NCI-H774 (cell line): ENCODE data around the gene SNX32.

Source experiments
- DNase-seq: peaks from one replicate; lab custom pipeline; 2025; lab: John Stamatoyannopoulos, UW

SNX32 gene

DNA sequence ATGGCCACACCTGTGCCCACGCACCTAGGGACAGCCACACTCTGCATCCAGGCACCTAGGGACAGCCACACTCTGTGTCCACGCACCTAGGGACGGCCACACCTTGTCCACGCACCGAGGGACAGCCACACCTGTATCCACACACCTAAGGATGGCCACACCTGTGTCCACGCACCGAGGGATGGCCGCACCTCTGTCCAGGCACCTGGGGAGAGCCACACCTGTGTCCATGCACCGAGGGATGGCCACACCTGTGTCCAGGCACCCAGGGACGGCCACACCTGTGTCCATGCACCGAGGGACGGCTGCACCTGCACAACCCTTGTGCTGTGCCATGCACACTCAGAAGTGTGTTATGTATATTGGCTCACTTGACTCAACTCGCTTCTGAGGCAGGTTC is 36.1 kb upstream of the SNX32 start:
- DNase-seq = no peak

- DNase-seq = no peak
These were observed 34.9 kb upstream of the SNX32 start for GRCh38 chr11:65798882-65799281.

DNA sequence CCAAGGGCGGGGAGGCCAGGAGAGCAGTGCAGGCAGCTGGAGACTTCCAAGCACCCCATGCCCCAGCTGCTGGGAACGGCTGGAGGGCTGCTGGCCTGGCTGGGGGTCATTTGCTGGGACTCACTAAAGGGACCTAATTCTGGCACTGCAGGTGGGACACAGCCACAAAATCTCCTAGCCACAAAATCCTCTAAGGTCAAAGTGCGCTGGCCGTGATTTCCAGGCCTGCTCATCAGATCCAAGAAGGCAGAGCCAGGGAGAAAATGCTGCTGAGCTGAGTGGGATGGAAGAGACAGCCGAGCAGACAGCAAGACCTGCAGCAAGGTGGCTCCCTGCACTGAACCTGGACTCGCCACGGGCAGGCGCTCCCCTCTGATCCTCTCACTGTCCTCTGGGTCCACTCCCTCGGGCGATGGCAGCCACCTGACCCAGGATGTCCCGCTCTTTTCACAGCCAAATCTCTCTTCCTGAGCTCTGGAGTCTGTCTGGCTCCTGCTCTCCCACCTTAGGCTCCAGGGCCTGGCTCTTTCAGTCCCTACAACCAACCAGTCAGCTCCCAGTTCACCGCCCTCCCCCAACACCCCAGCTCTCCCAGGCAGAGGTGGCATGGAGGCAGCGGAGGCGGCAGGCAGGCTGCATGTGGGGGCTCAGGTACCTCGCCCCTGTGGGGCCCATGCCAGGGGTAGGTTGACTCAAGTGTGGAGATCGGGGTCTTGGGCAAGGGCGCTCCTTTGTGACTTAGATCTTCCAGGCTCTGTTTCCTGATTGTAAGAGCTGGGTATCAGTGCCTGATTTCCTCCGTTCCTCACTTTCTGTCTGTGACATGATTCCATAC is 32.4 kb upstream of the SNX32 start:
- DNase-seq = no peak

GRCh38 chr11:65802841-65803240 is 30.9 kb upstream of the SNX32 start:
- DNase-seq = no peak

DNA sequence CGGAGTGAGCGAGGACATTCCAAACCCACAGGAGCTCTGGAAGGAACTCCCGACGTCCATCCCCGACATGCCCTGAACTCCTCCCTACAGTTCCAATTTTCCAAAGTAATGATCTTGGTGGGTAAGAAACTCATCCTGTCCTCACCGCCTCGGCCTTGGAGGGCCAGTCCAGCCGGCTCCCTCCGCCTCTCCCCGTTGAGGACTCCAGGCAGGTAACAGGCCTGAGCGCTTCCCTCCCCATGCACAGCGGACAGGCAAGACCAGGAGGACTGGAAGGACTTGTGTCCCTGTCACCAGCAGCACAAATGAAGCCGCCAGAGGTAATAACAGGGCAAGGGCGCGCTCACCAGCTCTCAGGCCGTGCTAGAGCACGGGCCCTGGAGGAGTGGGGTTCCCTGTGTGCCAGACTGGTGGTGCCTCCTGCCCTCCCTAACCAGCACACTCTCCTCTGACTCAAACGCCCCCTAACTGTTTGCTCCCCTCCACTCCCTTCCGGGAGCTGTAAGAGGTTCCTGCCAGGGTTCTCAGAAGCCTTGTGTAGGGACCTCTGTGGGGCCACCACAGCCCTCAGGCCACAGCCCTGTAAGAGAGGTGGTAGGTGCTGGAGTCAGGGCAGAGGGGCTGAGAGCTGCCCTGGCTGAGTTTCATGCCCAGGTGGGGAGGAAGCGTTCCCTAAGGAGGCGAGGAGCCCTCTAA is 29.8 kb upstream of the SNX32 start:
- no peak for DNase-seq

DNA sequence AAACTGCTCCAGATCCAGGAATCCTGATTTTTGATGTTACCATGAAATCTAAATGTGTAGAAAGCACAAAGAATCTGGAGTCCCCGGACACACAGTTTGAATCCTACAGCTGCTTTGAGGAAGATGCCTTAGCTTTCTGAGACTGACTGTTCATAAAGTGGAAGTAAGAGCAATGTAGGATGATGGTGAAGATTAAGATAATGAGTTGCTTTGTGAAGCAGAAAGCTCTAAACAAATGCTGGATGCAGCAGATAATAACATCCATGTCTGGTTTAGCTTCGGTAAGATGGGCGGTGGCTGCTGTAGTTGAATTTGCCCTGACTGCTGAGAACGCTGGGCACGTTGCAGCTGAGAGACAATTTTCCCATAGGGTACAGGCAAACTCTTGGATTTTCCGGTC is 26.8 kb upstream of the SNX32 start:
- no peak for DNase-seq

DNA sequence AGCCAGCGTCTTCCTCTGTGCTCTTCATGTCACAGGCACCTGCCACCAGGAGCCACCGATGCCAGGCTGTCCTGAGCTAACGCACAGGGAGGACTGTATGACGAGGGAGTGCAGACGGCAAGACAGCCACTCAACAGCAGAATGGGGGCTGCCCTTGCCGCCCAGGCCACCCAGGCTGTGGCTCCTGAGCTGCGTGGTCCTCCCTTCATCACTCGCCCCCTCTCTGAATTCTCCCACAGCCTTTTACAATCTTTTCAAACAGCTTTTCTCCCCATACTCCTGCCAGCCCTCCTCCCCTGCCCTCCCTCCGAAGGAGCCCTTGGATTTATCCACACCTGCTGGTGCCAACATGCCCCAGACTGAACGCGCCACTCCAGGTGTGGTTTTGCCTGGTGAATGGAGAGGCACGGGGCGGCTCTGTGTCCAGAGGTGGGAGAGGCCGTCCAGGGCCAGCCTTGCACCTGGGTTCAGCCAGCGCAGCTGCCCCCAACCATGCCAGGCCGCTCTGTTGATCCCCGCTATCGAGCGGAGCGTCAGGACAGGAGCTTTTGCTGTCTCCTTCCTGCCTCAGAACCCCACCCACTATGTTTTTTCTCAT is 24.9 kb upstream of the SNX32 start:
- no peak for DNase-seq

GRCh38 chr11:65809496-65809895 is 24.3 kb upstream of the SNX32 start:
- DNase-seq = no peak

GRCh38 chr11:65810046-65810868 is 23.5 kb upstream of the SNX32 start:
- DNase-seq = no peak

GRCh38 chr11:65811764-65812475 is 21.8 kb upstream of the SNX32 start:
- DNase-seq = no peak

GRCh38 chr11:65814131-65814985 is 19.4 kb upstream of the SNX32 start:
- no peak for DNase-seq

DNA sequence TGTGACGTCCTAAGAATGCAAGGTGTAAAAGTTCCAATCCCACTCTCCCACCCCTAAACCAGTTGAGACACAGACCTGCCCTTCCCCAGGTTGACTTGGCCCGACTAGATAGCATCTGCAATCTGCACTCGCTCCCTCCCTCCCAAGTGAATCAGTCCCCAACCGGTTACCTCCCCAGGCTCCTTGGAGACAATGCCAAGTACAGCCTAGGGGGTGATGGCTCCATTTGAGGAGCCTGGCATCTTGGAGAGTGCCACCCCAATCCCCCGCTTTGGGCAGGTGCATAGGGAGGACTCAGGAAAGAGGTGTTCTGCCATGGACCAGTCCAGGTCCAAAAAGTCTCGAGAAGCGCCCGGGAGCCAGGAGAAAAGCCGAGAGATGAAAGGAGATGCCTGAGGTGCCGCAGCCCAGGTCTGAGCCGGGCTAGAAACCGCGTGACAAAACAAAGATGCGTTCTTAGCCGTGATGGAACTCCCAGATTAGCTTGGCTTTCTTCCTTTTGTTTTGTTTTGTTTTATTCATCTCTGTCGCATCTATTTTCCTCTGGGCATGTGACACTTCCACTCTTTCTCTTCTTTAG is 18.7 kb upstream of the SNX32 start:
- DNase-seq = no peak

DNA sequence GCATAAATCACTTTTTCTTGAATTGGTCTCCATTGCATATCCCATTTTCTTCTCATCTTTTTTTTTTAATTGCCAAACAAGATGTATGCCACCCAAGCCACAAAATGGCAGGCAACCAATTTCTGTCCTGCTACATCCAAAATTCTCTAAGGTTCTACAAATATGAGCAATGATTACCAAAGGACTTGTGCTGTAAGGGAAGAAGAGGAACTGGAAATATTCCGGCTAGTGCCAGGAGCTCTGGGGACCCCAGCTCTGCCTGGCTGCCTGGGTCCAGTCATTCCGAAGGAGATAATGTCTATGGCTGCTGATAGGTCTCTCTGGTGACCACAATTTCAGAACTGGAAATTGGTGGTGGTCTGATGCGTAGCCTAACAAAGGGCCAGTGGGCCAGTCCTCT is 17.1 kb upstream of the SNX32 start:
- no peak for DNase-seq

DNA sequence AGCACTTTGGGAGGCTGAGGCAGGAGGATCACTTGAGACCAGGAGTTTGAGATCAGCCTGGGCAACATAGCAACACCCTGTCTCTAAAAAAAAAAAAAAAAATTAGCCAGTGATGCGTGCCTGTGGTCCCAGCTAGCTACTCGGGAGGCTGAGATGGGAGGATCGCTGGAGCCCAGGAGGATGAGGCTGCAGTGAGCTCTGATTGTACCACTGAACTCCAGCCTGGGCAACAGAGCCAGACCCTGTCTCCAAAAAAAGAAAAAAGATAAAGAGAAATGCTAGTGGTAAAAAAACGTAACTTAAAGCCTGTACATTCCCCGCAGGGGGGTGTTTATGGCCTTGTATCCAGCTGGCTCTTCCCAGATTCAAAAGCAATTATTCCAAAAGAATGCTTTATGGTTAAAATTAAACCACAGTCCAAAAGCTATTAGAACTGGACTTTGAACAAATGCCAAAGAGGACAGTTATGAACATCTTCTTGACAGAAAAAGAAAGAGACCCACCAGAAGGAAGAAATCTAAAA is 16.4 kb upstream of the SNX32 start:
- no peak for DNase-seq

DNA sequence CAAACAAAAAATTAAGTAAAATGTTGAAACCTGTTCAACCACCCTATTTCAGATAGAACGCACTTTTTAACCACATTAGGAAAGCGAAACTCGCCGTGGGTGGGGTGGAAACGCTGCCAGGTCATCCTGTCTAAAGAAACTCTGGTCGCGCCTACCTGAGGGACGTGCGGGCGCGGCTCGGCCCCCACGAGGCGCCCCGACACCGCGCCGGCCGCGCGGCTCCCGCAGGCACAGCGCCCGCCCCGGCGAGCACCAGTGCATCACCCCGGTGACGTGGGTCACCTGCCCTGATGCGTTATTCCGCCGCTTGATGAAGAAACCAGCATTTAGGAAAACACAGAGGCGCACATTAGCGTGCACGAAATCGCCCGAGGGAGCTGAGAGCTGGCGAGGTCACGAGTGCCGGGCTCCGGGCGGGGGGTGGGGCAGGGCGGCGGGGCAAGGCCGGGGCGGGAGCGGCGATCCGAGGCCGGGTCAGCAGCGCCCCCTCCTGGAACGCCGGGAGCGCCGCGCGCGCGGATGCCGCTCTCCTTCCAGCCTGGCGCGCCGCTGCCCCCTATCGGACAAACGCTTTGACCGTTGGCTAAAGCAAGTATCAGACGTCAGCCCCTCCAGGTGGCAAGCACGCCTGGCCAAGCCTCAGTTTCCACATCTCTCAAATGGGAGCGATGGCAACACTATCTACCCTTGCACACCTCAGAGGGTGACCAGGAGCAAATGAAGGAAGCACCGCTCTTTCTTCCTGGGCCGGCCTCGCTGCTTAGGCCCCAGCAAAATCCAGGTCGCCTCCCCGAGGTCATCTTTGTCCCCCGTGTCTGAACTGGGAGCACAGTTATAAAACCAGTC is 15.7 kb upstream of the SNX32 start:
- DNase-seq = peak; percentile 83

DNA sequence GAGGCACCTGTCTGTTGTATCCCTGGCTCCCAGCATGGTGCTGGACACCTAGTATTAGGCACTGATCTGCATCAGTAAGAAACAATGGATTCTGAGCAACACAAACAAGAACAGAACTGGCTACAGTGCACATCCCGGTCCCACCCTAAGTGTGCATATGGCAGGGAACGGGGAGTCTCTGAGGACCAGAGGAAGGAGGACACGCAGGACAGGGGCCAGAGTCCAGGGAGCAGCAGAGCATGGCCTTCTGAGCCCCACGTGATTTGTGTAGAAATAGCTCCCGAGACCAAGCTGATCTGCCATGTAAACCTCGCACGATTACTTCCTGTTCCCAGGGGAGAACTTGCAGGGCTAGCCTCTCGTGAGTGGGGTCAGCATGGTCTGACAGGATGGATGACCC is 12.7 kb upstream of the SNX32 start:
- DNase-seq = no peak

DNA sequence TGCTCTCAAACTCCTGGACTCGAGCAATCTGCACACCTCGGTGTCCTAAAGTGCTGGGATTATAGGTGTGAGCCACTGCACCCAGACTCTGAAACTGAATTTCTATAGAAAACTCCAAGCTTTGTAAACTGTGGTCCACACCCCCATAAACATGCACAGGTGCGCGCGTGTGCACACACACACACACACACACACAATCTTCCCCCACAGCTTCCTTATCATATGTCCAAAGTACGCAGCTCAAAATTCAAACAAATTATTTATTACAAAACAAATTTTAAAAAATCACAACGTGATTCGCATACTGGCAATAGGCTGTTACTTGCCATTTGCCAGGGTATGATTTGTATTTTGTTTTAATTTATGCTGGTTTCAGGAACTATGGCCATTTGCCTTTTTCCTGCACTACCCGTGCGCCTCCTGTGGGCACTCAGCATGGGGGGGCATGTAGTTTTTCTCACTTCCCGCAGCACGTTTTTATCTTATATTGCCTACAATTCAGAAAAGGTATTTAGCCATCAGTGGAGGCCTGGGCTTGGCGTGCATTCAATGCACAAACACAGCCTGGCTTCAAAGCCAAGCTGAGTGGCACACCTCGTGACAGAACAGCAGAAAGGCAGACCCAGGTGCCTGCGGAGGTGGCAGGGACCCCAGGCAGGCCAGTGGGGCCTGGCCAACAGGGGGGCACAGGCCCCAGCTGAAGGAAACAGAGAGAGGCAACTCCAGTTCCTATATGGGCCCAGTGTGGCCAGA is 10.8 kb upstream of the SNX32 start:
- DNase-seq = no peak

GRCh38 chr11:65826984-65827735 is 6.6 kb upstream of the SNX32 start:
- no peak for DNase-seq
